Mesenchymal stem cell (in vitro differentiated cells and primary cell): ENCODE results near the gene OBI1.

ENCODE experiments used
- DNase-seq: peaks from one replicate; pipeline ENCODE4 v3.0.0-alpha.2; 2013
- H2AFZ ChIP-seq: one replicate; pipeline ENCODE4 v1.6.1; 2013; ENCODE audit warnings: low read depth, mild to moderate bottlenecking, control low read depth, inconsistent platforms, low read length, moderate library complexity
- H2AK5ac ChIP-seq: 2 replicates; pipeline ENCODE4 v1.6.1; 2013; ENCODE audit warnings: low read length, moderate library complexity, mild to moderate bottlenecking, inconsistent platforms; ENCODE audit not compliant: severe bottlenecking
- H2BK120ac ChIP-seq: one replicate; pipeline ENCODE4 v1.6.1; 2013; ENCODE audit warnings: low read depth, mild to moderate bottlenecking, inconsistent platforms, low read length, moderate library complexity
- H2BK12ac ChIP-seq, 2 experiments: one replicate each; pipeline ENCODE4 v1.6.1; 2013; ENCODE audit warnings: inconsistent platforms in 2 of 2, low read length in 2 of 2, mild to moderate bottlenecking in 2 of 2, moderate library complexity in 2 of 2, control low read depth in 1 of 2
- H2BK15ac ChIP-seq: one replicate; pipeline ENCODE4 v1.6.1; 2013; ENCODE audit warnings: mild to moderate bottlenecking, low read depth, inconsistent platforms; ENCODE audit not compliant: poor library complexity, severe bottlenecking
- H2BK5ac ChIP-seq: 2 replicates; pipeline ENCODE4 v1.6.1; 2013; ENCODE audit warnings: low read depth, mild to moderate bottlenecking, low read length, control low read depth, inconsistent platforms; ENCODE audit not compliant: poor library complexity, severe bottlenecking
- H3K14ac ChIP-seq, 2 experiments: one replicate each; pipeline ENCODE4 v1.6.1; 2013; ENCODE audit warnings: inconsistent platforms in 2 of 2, low read length in 2 of 2, control low read depth in 1 of 2, mild to moderate bottlenecking in 1 of 2, moderate library complexity in 1 of 2
- H3K18ac ChIP-seq, 2 experiments: one replicate each; pipeline ENCODE4 v1.6.1; 2013; ENCODE audit warnings: inconsistent platforms in 2 of 2, low read length in 2 of 2, control low read depth in 1 of 2, low read depth in 1 of 2, mild to moderate bottlenecking in 1 of 2
- H3K23ac ChIP-seq, 2 experiments: one replicate each; pipeline ENCODE4 v1.6.1; 2013; ENCODE audit warnings: inconsistent platforms in 2 of 2, low read length in 2 of 2, mild to moderate bottlenecking in 2 of 2, moderate library complexity in 2 of 2, control low read depth in 1 of 2
- H3K27ac ChIP-seq: 2 replicates; pipeline ENCODE4 v1.5.1; 2013; ENCODE audit warnings: mild to moderate bottlenecking, moderate library complexity, low read length, control low read depth, inconsistent platforms; ENCODE audit not compliant: poor library complexity, severe bottlenecking
- H3K27me3 ChIP-seq, 2 experiments: 2 replicates each; pipeline versions ENCODE4 v1.6.1 to v1.7.0; 2013; ENCODE audit warnings: low read length in 2 of 2, mild to moderate bottlenecking in 2 of 2, moderate library complexity in 2 of 2, control low read depth in 1 of 2, inconsistent platforms in 1 of 2; ENCODE audit not compliant: control insufficient read depth in 1 of 2, insufficient read depth in 1 of 2
- H3K36me3 ChIP-seq, 2 experiments: 2 replicates each; pipeline versions ENCODE4 v1.6.1 to v1.7.0; 2013; ENCODE audit warnings: low read length in 2 of 2, control low read depth in 1 of 2, inconsistent platforms in 1 of 2, low read depth in 1 of 2, mild to moderate bottlenecking in 1 of 2; ENCODE audit not compliant: insufficient read depth in 2 of 2, control insufficient read depth in 1 of 2
- H3K4ac ChIP-seq, 2 experiments: one replicate each; pipeline ENCODE4 v1.6.1; 2013; ENCODE audit warnings: inconsistent platforms in 2 of 2, low read length in 2 of 2, mild to moderate bottlenecking in 2 of 2, moderate library complexity in 2 of 2, control low read depth in 1 of 2, low read depth in 1 of 2
- H3K4me1 ChIP-seq: 2 replicates; pipeline ENCODE4 v1.6.1; 2013; ENCODE audit warnings: low read depth, low read length, control low read depth; ENCODE audit not compliant: control insufficient read depth, insufficient read depth
- H3K4me2 ChIP-seq: 2 replicates; pipeline ENCODE4 v1.6.1; 2013; ENCODE audit warnings: low read length, mild to moderate bottlenecking, inconsistent platforms; ENCODE audit not compliant: poor library complexity, severe bottlenecking
- H3K4me3 ChIP-seq, 2 experiments: 2 replicates each; pipeline versions ENCODE4 v1.5.1 to v1.7.0; 2013; ENCODE audit warnings: low read length in 2 of 2, mild to moderate bottlenecking in 2 of 2, control low read depth in 1 of 2, low read depth in 1 of 2; ENCODE audit not compliant: insufficient read depth in 1 of 2
- H3K79me1 ChIP-seq: replicated peaks from 2 replicates; pipeline ENCODE4 v1.6.1; 2013; ENCODE audit warnings: mild to moderate bottlenecking, control low read depth, low read length, inconsistent platforms; ENCODE audit not compliant: poor library complexity, severe bottlenecking
- H3K9ac ChIP-seq: 2 replicates; pipeline ENCODE4 v1.7.0; 2013; ENCODE audit warnings: mild to moderate bottlenecking, low read length, moderate library complexity
- H3K9me3 ChIP-seq: 2 replicates; pipeline ENCODE4 v1.7.0; 2013; ENCODE audit warnings: mild to moderate bottlenecking, low read length; ENCODE audit not compliant: control insufficient read depth
- H4K8ac ChIP-seq: one replicate; pipeline ENCODE4 v1.6.1; 2013; ENCODE audit warnings: inconsistent platforms, mild to moderate bottlenecking, low read length, moderate library complexity
- H4K91ac ChIP-seq: one replicate; pipeline ENCODE4 v1.6.1; 2013; ENCODE audit warnings: mild to moderate bottlenecking, low read length, inconsistent platforms
- WGBS: methylation state at CpG from one replicate; pipeline ENCODE4 v1.1.7; 2013; ENCODE audit warnings: mixed read lengths; 5-methylcytosine and 5-hydroxymethylcytosine counted together

Gene OBI1

DNA sequence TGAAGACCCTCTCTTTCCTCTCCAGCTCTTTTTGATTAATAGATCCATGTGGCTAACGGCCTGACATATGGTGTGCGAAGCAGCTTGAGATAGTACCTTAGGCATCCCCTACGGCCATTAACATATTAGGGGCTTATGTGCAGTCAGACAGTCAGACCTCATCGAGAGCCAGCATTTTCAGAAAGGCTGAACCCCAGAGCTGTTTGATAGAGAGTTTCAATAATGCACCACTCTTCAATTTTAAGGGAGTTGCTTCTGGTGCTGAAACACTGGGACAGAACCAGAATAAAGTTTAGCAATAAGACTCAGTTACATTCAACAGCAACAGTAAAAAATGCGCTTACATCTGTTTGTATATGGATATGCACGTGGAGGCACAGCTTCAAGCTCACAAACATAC lies 66.4 kb downstream of the OBI1 start:
- H3K4me2 ChIP-seq, result no peak overlapping the region
- no peak overlapping the region for H2AK5ac ChIP-seq
- peaks cover 17% of the 10 kb centered on the region for H3K4me1 ChIP-seq
- no peak overlapping the region for H4K91ac ChIP-seq
- H3K79me1 ChIP-seq, result no peaks in the 10 kb centered on the region
- no peak overlapping the region for H2AFZ ChIP-seq
- H3K4ac ChIP-seq, result no peak overlapping the region
- peaks cover 3% of the 10 kb centered on the region for H3K9me3 ChIP-seq
- no peak overlapping the region for H3K9ac ChIP-seq
- WGBS, result 54% methylated on average over 4 of the region's 6 CpGs
- DNase-seq, result no peak
- H2BK15ac ChIP-seq, result no peak overlapping the region
- no peak overlapping the region for H2BK5ac ChIP-seq
- no peak overlapping the region for H2BK12ac ChIP-seq
- no peak overlapping the region for H3K4me3 ChIP-seq
- H3K27ac ChIP-seq, result no peak overlapping the region
- no peaks in the 10 kb centered on the region for H3K36me3 ChIP-seq
- no peak overlapping the region for H3K14ac ChIP-seq
- no peak overlapping the region for H2BK120ac ChIP-seq
- H3K27me3 ChIP-seq, result peaks cover 69 to 91% of the 10 kb centered on the region in 2 experiments
- no peak overlapping the region for H3K23ac ChIP-seq
- no peak overlapping the region for H4K8ac ChIP-seq
- no peak overlapping the region for H3K18ac ChIP-seq

DNA sequence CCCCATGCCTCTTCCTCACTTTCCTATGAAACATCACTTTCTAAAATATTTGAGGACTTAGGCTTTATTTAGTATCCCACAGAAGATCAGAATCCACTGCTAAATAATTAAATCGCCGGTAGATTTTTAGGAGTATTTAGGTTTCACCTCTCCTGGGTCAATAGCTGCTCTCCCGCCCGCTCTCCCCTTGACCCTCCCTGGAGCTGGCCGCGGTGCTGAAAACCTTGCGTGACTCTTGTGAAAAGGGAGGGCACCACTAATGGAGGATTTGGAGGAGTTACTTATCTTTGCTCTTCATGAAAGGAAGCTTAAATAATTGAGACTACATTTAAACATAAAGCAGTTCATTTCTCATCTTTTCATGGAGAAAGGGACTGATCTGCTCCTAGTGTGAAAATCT lies 69.7 kb downstream of the OBI1 start:
- Histone ChIP-seq H3K79me1 (no peaks in the 10 kb centered on the region), H3K4me1 (peaks cover 1% of the 10 kb centered on the region), H3K9me3 (no peaks in the 10 kb centered on the region), H3K23ac (no peak overlapping the region), H3K14ac (no peak overlapping the region), H3K27me3 (peaks cover 55 to 80% of the 10 kb centered on the region in 2 experiments), H3K27ac (no peak overlapping the region), H3K18ac (no peak overlapping the region), H2BK120ac (no peak overlapping the region), H4K8ac (no peak overlapping the region), H2BK5ac (no peak overlapping the region), H4K91ac (no peak overlapping the region), H3K36me3 (no peaks in the 10 kb centered on the region), H3K9ac (no peak overlapping the region), H2BK12ac (no peak overlapping the region), H2AK5ac (no peak overlapping the region), H2BK15ac (no peak overlapping the region), H3K4ac (no peak overlapping the region), H2AFZ (no peak overlapping the region), H3K4me2 (no peak overlapping the region), H3K4me3 (no peak overlapping the region)
- 3% methylated on average over 4 of the region's 7 CpGs for WGBS
- no peak for DNase-seq

DNA sequence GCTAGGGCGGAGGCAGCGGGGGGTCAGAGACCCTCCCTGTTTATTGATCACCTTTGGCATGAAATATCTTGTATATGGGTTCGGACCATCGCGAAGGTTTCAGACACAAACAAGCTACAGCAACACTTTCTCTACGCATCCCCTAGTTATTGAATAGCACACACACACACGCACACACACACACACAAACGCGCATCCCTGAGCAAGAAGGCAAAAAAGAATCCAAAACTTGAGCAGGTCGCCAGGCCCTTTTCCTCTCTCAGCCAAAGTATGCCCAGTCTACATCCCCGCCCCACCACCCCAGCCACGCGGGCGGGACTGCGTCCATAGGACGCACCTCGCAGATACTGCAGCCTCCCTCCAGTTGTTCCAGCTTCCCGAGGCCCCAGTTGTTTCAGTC lies 71.6 kb downstream of the OBI1 start:
- no peak overlapping the region for H2BK12ac ChIP-seq
- no peak overlapping the region for H2AK5ac ChIP-seq
- no peak overlapping the region for H2BK120ac ChIP-seq
- no peak overlapping the region for H3K23ac ChIP-seq
- H4K8ac ChIP-seq, result no peak overlapping the region
- H3K18ac ChIP-seq, result no peak overlapping the region
- peaks cover 37 to 62% of the 10 kb centered on the region in 2 experiments for H3K27me3 ChIP-seq
- no peaks in the 10 kb centered on the region for H3K36me3 ChIP-seq
- no peaks in the 10 kb centered on the region for H3K9me3 ChIP-seq
- no peak overlapping the region for H2AFZ ChIP-seq
- DNase-seq, result no peak
- peaks cover 1% of the 10 kb centered on the region for H3K4me1 ChIP-seq
- no peaks in the 10 kb centered on the region for H3K79me1 ChIP-seq
- 20% methylated on average over 18 of the region's 18 CpGs for WGBS
- no peak overlapping the region for H3K14ac ChIP-seq
- H4K91ac ChIP-seq, result no peak overlapping the region
- no peak overlapping the region for H3K27ac ChIP-seq
- H3K4ac ChIP-seq, result no peak overlapping the region
- H2BK5ac ChIP-seq, result no peak overlapping the region
- H2BK15ac ChIP-seq, result no peak overlapping the region
- no peak overlapping the region for H3K9ac ChIP-seq
- H3K4me2 ChIP-seq, result no peak overlapping the region
- peak overlapping the region in 1 of 2 experiments; percentile 53 for H3K4me3 ChIP-seq

DNA sequence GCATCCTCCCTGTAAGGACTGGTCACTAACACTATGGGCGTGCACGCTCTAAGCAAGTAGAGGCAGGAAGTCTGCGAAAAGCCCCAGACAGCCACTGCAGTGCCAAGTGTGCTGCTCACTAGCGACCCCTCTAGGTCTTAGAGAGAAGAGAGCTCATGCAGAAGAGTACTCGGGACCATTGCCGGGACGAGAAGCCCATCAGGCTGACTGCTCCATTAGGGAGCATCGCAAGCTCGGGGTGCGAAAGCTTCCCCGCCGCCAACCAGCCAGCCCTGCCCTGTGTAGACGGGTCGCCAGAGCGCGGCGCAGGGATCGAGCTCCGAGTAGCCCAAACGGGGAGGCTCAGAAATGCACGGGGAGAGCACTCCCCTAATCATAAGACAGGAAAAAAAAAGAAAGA lies 72.2 kb downstream of the OBI1 start:
- Histone ChIP-seq H3K9me3 (no peaks in the 10 kb centered on the region), H2AFZ (no peak overlapping the region), H3K4me2 (no peak overlapping the region), H3K9ac (no peak overlapping the region), H3K23ac (no peak overlapping the region), H3K4me3 (no peak overlapping the region), H3K4ac (no peak overlapping the region), H3K14ac (no peak overlapping the region), H2BK120ac (no peak overlapping the region), H4K8ac (no peak overlapping the region), H4K91ac (no peak overlapping the region), H2BK5ac (no peak overlapping the region), H2BK15ac (no peak overlapping the region), H3K18ac (no peak overlapping the region), H3K4me1 (peaks cover 1% of the 10 kb centered on the region), H2AK5ac (no peak overlapping the region), H3K27ac (no peak overlapping the region), H3K27me3 (peaks cover 35 to 60% of the 10 kb centered on the region in 2 experiments), H2BK12ac (no peak overlapping the region), H3K36me3 (no peaks in the 10 kb centered on the region), H3K79me1 (no peaks in the 10 kb centered on the region)
- WGBS, result 5% methylated on average over 19 of the region's 21 CpGs
- no peak for DNase-seq
